K562 (cell line): ENCODE data around the gene GP1BB. TPM values are rescaled to one million over a fixed set of nuclear protein-coding genes. Genes with fewer than 3 reads are reported as not detected.

ENCODE experiments used
- CTCFL ChIP-seq: IDR thresholded peaks from 2 replicates; pipeline ENCODE4 v1.6.1; 2011; ENCODE audit warnings: borderline replicate concordance, low read depth, mild to moderate bottlenecking, moderate library complexity, low read length; ENCODE audit not compliant: insufficient read depth, poor library complexity, severe bottlenecking
- ELK3 ChIP-seq: fragments of 450-650 bp; formaldehyde crosslinking; IDR thresholded peaks from 2 replicates; pipeline ENCODE4 v1.4.0; 2020; ENCODE audit warnings: mild to moderate bottlenecking
- HNRNPH1 ChIP-seq: fragments of 200-400 bp; formaldehyde crosslinking; optimal IDR thresholded peaks from 2 replicates; pipeline ENCODE3; 2017; ENCODE audit warnings: low read depth, mild to moderate bottlenecking, low read length, moderate library complexity
- JUND ChIP-seq, 2 experiments: IDR thresholded peaks; 2 replicates in 1 of 2; 3 replicates in 1 of 2; pipeline ENCODE4 v1.6.1; 2011; ENCODE audit warnings: borderline replicate concordance in 2 of 2, low read depth in 2 of 2, low read length in 2 of 2, improper control_type of control experiment in 1 of 2, missing biosample characterization in 1 of 2, missing genetic modification characterization in 1 of 2, missing genetic modification reagents in 1 of 2
- MXD1 ChIP-seq: fragments of 250-450 bp; sonication (Bioruptor Pico); IDR thresholded peaks from 2 replicates; pipeline ENCODE4 v1.8.0; 2021; ENCODE audit warnings: borderline replicate concordance, mild to moderate bottlenecking, moderate library complexity; ENCODE audit not compliant: poor library complexity, severe bottlenecking
- MYNN ChIP-seq, 2 experiments: sonication (generic); formaldehyde crosslinking in 1 of 2; IDR thresholded peaks; 2 replicates each; pipeline versions ENCODE4 v1.5.0 to v1.6.1; 2016 to 2020; ENCODE audit warnings: antibody characterized with exemption in 1 of 2, missing genetic modification reagents in 1 of 2
- NR4A1 ChIP-seq, 2 experiments: fragments of 250-450 bp in 1 of 2; fragments of 450-650 bp in 1 of 2; sonication (Bioruptor Pico) in 1 of 2; IDR thresholded peaks; 2 replicates each; pipeline versions ENCODE4 v1.4.0 to v1.6.1; 2016 to 2020; ENCODE audit warnings: mild to moderate bottlenecking in 2 of 2, missing compliant biosample characterization in 1 of 2, missing genetic modification characterization in 1 of 2, moderate library complexity in 1 of 2
- PHF8 ChIP-seq: fragments of 200-600 bp; sonication (generic); IDR thresholded peaks from 2 replicates; pipeline ENCODE4 v1.6.1; 2012; ENCODE audit warnings: mixed run types, mild to moderate bottlenecking, inconsistent platforms, low read length, moderate library complexity, borderline replicate concordance
- RREB1 ChIP-seq: fragments of 250-450 bp; sonication (Bioruptor Pico); IDR thresholded peaks from 2 replicates; pipeline ENCODE4 v1.4.0; 2020
- SMARCE1 ChIP-seq: fragments of 450-650 bp; IDR thresholded peaks from 2 replicates; pipeline ENCODE4 v1.7.1; 2016; ENCODE audit warnings: mild to moderate bottlenecking
- TCF15 ChIP-seq: fragments of 250-450 bp; sonication (Bioruptor Pico); IDR thresholded peaks from 2 replicates; pipeline ENCODE4 v1.8.0; 2022; ENCODE audit warnings: moderate library complexity, mild to moderate bottlenecking, inconsistent platforms
- ZBTB34 ChIP-seq: fragments of 250-450 bp; sonication (Bioruptor Pico); IDR thresholded peaks from 2 replicates; pipeline ENCODE4 v1.8.0; 2021; ENCODE audit warnings: mild to moderate bottlenecking, moderate library complexity
- polyA plus RNA-seq, 8 experiments: library from polyadenylated mRNA; depleted of rRNA in 4 of 8; stranded (reverse) in 5 of 8; unstranded in 3 of 8; fragments of >200 nt; fragmentation: Nextera tagmentation in 2 of 8; fragmentation: Illumina TruSeq in 1 of 8; extraction: Ambion mirVana in 2 of 8; extraction: Trizol in 1 of 8; gene quantifications; 2 replicates each; pipeline versions ENCODE4 v1.2.1 to v1.2.3, GENCODE V29; 2011 to 2014; ENCODE audit warnings: inconsistent platforms in 1 of 8, missing spikeins in 1 of 8
- total RNA-seq, 7 experiments: library from RNA; depleted of rRNA in 6 of 7; stranded (reverse); fragments of >200 nt in 6 of 7; fragmentation: Illumina TruSeq in 2 of 7; extraction: Trizol in 2 of 7; gene quantifications; 2 replicates each; pipeline versions ENCODE4 v1.2.1 to v1.2.3, GENCODE V29; 2011 to 2021; ENCODE audit warnings: low replicate concordance in 1 of 7

The GP1BB gene
- total and polyA plus RNA-seq, 9 of the 15 experiments (the other 6 are each of a cell fraction or from before 2014, with no cell fraction given): 0.69 to 162 (median 2.8) TPM

GRCh38 chr22:19709063-19709769, 14.1 kb upstream of the GP1BB start (continued):
- TF ChIP-seq TCF15 (CRISPR knock-in tag): no peak
- peak; percentile 10; the same call in 1 of the 2 replicates for TF ChIP-seq ZBTB34 (CRISPR knock-in tag)
- TF ChIP-seq JUND (IDR thresholded peaks at IDR 0.05; ENCODE audit: borderline replicate concordance, low read depth, low read length): no peak
- peak; percentile 44; the same call in 1 of the 3 replicates for TF ChIP-seq JUND (tag; IDR thresholded peaks at IDR 0.05; ENCODE audit: borderline replicate concordance, low read depth, low read length)
- TF ChIP-seq MXD1 (CRISPR knock-in tag): no peak
- TF ChIP-seq CTCFL: peak; percentile 4
- TF ChIP-seq RREB1 (CRISPR knock-in tag): no peak
- 0 out of 2 replicates have a peak, but pooled peaks have one; percentile 21 for TF ChIP-seq NR4A1 (CRISPR knock-in tag; IDR thresholded peaks at IDR 0.05)
- TF ChIP-seq NR4A1 (tag; IDR thresholded peaks at IDR 0.05): no peak
- no peak for TF ChIP-seq PHF8
- TF ChIP-seq MYNN (IDR thresholded peaks at IDR 0.05): no peak
- no peak for TF ChIP-seq MYNN (CRISPR knock-in tag; IDR thresholded peaks at IDR 0.05)
- 0 out of 2 replicates have a peak, but pooled peaks have one; percentile 29 for TF ChIP-seq SMARCE1
- no peak for TF ChIP-seq HNRNPH1
- TF ChIP-seq ELK3 (CRISPR knock-in tag): no peak
